A549 treated with ZK216348 at 1 μM for 4 hours (cell line): Measurements from ENCODE around the gene OR8J1. TPM values are rescaled to one million over a fixed set of nuclear protein-coding genes. Genes with fewer than 3 reads are reported as not detected.

ENCODE experiments used
- total RNA-seq: library from RNA; stranded (reverse); fragments of 200-300 nt; extraction: Qiagen RNA extraction; gene quantifications from 5 replicates; pipeline ENCODE4 v1.2.3, GENCODE V29; 2022; ENCODE audit warnings: low read depth

OR8J1 gene, protein sequence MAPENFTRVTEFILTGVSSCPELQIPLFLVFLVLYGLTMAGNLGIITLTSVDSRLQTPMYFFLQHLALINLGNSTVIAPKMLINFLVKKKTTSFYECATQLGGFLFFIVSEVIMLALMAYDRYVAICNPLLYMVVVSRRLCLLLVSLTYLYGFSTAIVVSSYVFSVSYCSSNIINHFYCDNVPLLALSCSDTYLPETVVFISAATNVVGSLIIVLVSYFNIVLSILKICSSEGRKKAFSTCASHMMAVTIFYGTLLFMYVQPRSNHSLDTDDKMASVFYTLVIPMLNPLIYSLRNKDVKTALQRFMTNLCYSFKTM
- not detected in 5 replicates for total RNA-seq

DNA sequence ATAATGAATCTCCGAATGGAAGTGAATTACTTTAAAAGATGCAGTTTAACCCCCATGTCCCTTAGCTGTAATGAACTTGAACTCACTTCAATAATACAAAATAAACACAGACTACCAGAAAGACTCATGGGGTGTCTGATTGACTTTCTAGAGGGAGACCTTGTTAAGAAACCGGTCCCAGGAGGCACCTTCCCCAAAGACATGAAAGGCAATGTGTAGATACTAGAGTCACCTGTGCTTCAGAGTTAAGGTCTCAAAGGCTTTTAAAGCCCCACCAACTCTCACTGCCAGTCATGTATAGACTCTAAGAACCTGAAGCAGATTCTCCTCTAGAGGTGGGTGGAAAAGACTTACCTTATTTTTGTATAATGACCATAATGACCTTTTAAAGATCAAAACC lies at the start of gene OR8J1:
Gene OR8J1 (plus strand): TSS at position 301 of the 400 bp plus-strand sequence. CDS start 5,956 bp downstream, outside the sequence.

DNA sequence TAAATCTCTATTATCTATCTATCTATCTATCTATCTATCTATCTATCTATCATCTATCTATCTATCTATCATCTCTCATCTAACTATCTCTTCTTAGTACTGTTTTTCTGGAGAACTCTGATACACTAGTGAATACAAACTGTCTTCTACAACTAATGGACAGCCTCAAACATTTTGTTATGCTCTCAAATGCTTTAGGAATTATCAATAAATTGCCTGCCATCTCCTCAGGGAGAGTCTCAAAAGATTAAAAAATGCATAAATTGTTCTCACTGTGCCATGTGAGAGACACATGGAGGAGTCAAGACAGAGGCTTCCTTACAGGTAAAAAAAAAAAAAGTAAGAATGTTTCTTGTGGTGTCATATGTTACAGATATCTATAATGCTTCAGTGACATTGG lies 39.2 kb upstream of the OR8J1 start, which contains the start of gene OR8K3:
Gene OR8K3 (plus strand): TSS at position 301 of the 400 bp plus-strand sequence. CDS start 3,163 bp downstream, outside the sequence.

DNA sequence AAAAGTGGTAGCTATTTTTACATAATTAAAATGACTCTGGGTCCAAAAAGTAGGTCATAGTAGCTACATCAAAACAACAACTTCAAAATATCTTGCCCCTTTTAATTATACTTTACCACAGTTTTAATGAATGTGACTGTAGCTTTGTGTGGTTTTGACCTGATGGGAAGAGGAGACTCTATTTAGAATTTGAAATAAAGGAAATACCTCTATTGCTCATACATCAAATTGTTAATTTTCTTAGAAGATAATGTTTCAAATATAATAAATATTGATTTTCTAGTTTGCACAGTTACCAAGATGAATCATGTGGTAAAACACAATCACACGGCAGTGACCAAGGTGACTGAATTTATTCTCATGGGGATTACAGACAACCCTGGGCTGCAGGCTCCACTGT lies 8.4 kb upstream of the OR8J1 start, which contains the start of gene OR8K1:
Gene OR8K1 (plus strand): TSS at position 301 of the 400 bp plus-strand sequence. CDS start 0 bp downstream, at position 301.

DNA sequence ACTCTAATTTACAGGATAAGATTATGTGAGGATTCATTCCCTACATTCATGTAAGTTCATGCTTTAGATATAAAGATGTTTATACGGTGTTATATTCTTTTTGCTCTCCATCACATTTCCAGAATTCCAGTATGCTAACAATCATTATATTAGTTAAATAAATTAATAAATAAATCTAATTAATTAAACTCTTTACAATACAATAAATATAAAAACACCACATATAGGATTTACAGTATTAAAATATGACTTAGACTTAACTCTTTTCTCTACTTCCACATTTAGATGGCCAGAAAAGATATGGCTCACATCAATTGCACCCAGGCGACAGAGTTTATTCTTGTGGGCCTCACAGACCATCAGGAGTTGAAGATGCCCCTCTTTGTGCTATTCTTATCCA lies 21.2 kb downstream of the OR8J1 start, which contains the start of gene OR8U1:
Gene OR8U1 (plus strand): TSS at position 301 of the 400 bp plus-strand sequence. CDS start 0 bp downstream, at position 301.

Other genes with a start within 250 kb of the OR8J1 start
- gene OR8H3, start 231.9 kb upstream of the OR8J1 start, total RNA-seq, result not detected in 5 replicates
- gene OR8J3, start 214.1 kb upstream of the OR8J1 start, total RNA-seq, result not detected in 5 replicates
- gene OR8K5, start 194.0 kb upstream of the OR8J1 start, total RNA-seq, result not detected in 5 replicates
- not detected in 5 replicates for gene OR5J2, start 177.7 kb upstream of the OR8J1 start, total RNA-seq
- not detected in 5 replicates for gene OR5T2, start 120.0 kb upstream of the OR8J1 start, total RNA-seq
- not detected in 5 replicates for gene OR5T3, start 102.0 kb upstream of the OR8J1 start, total RNA-seq
- not detected in 5 replicates for gene OR5T1, start 80.1 kb upstream of the OR8J1 start, total RNA-seq
- gene OR8H1, start 62.0 kb upstream of the OR8J1 start, total RNA-seq, result not detected in 5 replicates
- not detected in 5 replicates for gene OR8K3, start 39.1 kb upstream of the OR8J1 start, total RNA-seq
- gene OR8K1, start 8.3 kb upstream of the OR8J1 start, total RNA-seq, result not detected in 5 replicates
- not detected in 5 replicates for gene OR8U1, start 21.3 kb downstream of the OR8J1 start, total RNA-seq
- gene OR5AL1, start 58.4 kb downstream of the OR8J1 start, total RNA-seq, result not detected in 5 replicates
- not detected in 5 replicates for gene OR5M3, start 119.1 kb downstream of the OR8J1 start, total RNA-seq
- gene OR5M8, start 137.1 kb downstream of the OR8J1 start, total RNA-seq, result not detected in 5 replicates
- gene OR5M11, start 189.0 kb downstream of the OR8J1 start, total RNA-seq, result not detected in 5 replicates
- not detected in 5 replicates for gene OR5M10, start 223.4 kb downstream of the OR8J1 start, total RNA-seq